ENCODE results near the gene FAF2. TPM values are rescaled to one million over a fixed set of nuclear protein-coding genes. Genes with fewer than 3 reads are reported as not detected.

FAF2 gene
- total and polyA plus RNA-seq, 4 donors: 12.7 to 28.3 (median 16.5) TPM

DNA sequence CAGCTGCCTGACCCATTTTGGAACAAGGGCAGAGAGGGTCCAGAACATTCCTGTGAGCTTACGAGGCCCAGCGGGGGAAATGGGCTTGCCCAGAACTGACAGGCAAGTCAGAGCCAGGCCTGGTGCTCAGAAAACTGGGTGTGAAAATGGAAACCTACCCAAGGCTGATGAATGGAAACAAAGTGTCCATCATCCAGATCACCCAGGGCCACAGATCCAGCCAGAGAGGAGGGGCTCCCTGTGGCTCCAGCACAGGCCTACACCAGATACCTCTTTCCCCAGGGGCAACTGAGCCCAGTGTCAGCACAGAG, 35.0 kb upstream of the FAF2 start:
- no peak overlapping the region for H3K27ac ChIP-seq (ENCODE audit: low read depth in 1 of 2, low read length in 2 of 2)

DNA sequence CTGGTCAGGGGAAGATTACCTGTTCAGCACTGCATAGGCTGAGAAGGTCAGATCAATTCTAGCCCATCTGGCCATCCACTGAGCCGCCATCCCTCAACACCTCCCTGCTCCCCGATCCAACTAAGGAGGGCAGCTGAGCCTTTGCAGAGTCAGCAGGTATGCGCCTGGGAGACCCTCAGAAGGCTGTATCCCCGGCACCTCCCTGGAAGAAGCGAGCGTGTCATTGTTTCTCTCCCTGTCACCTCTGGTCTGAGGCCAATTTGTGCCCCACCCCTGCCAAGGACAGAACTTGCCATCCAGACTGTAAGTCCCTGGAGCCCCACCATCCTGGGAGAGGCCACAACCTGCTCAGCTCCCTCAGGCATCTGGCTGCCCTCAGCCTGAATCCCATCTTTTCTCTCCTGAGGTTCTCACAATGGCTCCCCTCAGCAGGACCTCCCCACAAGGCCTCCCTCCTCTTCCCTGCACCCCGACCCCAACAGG, 34.4 kb upstream of the FAF2 start:
- no peaks in the 10 kb centered on the region for H3K9me3 ChIP-seq (ENCODE audit: control insufficient read depth in 4 of 4, low read length in 3 of 4)
- H3K4me3 ChIP-seq (ENCODE audit: low read depth in 1 of 3, low read length in 3 of 3): no peak overlapping the region
- peaks cover 0 to 8% (median 2%) of the 10 kb centered on the region in 4 donors for H3K36me3 ChIP-seq (ENCODE audit: control insufficient read depth in 4 of 4, insufficient read depth in 3 of 4, low read depth in 1 of 4, low read length in 3 of 4)
- no peaks in the 10 kb centered on the region for H3K27me3 ChIP-seq (ENCODE audit: control insufficient read depth in 4 of 4, insufficient read depth in 4 of 4, low read length in 3 of 4)
- H3K27ac ChIP-seq (ENCODE audit: low read depth in 1 of 2, low read length in 2 of 2): no peak overlapping the region
- 96% methylated on average over 7 of the region's 7 CpGs for WGBS
- DNase-seq (ENCODE audit: low spot score): no peak
- H3K9ac ChIP-seq (ENCODE audit: low read depth in 1 of 2, low read length in 2 of 2): no peak overlapping the region
- H3K4me1 ChIP-seq (ENCODE audit: control insufficient read depth in 4 of 4, insufficient read depth in 4 of 4, low read length in 3 of 4): peaks cover 4 to 19% (median 11%) of the 10 kb centered on the region in 4 donors
- TF ChIP-seq FOXA2 (IDR thresholded peaks at IDR 0.05) (no peak), NR2F2 (IDR thresholded peaks at IDR 0.05) (no peak), FOXA1 (IDR thresholded peaks at IDR 0.05) (no peak), EGR1 (IDR thresholded peaks at IDR 0.05; ENCODE audit: low read depth in 2 of 2) (no peak), HNF4A (conservative IDR thresholded peaks at IDR 0.05) (no peak)
- TF ChIP-seq, protein P1, sequence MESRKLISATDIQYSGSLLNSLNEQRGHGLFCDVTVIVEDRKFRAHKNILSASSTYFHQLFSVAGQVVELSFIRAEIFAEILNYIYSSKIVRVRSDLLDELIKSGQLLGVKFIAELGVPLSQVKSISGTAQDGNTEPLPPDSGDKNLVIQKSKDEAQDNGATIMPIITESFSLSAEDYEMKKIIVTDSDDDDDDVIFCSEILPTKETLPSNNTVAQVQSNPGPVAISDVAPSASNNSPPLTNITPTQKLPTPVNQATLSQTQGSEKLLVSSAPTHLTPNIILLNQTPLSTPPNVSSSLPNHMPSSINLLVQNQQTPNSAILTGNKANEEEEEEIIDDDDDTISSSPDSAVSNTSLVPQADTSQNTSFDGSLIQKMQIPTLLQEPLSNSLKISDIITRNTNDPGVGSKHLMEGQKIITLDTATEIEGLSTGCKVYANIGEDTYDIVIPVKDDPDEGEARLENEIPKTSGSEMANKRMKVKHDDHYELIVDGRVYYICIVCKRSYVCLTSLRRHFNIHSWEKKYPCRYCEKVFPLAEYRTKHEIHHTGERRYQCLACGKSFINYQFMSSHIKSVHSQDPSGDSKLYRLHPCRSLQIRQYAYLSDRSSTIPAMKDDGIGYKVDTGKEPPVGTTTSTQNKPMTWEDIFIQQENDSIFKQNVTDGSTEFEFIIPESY (IDR thresholded peaks at IDR 0.05): no peak
- TF ChIP-seq, protein P2, sequence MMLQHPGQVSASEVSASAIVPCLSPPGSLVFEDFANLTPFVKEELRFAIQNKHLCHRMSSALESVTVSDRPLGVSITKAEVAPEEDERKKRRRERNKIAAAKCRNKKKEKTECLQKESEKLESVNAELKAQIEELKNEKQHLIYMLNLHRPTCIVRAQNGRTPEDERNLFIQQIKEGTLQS (IDR thresholded peaks at IDR 0.05): no peak
- TF ChIP-seq, protein P3, sequence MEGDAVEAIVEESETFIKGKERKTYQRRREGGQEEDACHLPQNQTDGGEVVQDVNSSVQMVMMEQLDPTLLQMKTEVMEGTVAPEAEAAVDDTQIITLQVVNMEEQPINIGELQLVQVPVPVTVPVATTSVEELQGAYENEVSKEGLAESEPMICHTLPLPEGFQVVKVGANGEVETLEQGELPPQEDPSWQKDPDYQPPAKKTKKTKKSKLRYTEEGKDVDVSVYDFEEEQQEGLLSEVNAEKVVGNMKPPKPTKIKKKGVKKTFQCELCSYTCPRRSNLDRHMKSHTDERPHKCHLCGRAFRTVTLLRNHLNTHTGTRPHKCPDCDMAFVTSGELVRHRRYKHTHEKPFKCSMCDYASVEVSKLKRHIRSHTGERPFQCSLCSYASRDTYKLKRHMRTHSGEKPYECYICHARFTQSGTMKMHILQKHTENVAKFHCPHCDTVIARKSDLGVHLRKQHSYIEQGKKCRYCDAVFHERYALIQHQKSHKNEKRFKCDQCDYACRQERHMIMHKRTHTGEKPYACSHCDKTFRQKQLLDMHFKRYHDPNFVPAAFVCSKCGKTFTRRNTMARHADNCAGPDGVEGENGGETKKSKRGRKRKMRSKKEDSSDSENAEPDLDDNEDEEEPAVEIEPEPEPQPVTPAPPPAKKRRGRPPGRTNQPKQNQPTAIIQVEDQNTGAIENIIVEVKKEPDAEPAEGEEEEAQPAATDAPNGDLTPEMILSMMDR (IDR thresholded peaks at IDR 0.05; ENCODE audit: low read depth, low read length, missing input control): no peak
- TF ChIP-seq, protein P4, sequence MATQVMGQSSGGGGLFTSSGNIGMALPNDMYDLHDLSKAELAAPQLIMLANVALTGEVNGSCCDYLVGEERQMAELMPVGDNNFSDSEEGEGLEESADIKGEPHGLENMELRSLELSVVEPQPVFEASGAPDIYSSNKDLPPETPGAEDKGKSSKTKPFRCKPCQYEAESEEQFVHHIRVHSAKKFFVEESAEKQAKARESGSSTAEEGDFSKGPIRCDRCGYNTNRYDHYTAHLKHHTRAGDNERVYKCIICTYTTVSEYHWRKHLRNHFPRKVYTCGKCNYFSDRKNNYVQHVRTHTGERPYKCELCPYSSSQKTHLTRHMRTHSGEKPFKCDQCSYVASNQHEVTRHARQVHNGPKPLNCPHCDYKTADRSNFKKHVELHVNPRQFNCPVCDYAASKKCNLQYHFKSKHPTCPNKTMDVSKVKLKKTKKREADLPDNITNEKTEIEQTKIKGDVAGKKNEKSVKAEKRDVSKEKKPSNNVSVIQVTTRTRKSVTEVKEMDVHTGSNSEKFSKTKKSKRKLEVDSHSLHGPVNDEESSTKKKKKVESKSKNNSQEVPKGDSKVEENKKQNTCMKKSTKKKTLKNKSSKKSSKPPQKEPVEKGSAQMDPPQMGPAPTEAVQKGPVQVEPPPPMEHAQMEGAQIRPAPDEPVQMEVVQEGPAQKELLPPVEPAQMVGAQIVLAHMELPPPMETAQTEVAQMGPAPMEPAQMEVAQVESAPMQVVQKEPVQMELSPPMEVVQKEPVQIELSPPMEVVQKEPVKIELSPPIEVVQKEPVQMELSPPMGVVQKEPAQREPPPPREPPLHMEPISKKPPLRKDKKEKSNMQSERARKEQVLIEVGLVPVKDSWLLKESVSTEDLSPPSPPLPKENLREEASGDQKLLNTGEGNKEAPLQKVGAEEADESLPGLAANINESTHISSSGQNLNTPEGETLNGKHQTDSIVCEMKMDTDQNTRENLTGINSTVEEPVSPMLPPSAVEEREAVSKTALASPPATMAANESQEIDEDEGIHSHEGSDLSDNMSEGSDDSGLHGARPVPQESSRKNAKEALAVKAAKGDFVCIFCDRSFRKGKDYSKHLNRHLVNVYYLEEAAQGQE (IDR thresholded peaks at IDR 0.05): no peak

More for the DNA sequence above, 35.0 kb upstream of the FAF2 start:
- no peaks in the 10 kb centered on the region for H3K27me3 ChIP-seq (ENCODE audit: control insufficient read depth in 4 of 4, insufficient read depth in 4 of 4, low read length in 3 of 4)
- peaks cover 4 to 19% (median 11%) of the 10 kb centered on the region in 4 donors for H3K4me1 ChIP-seq (ENCODE audit: control insufficient read depth in 4 of 4, insufficient read depth in 4 of 4, low read length in 3 of 4)
- H3K9me3 ChIP-seq (ENCODE audit: control insufficient read depth in 4 of 4, low read length in 3 of 4): no peaks in the 10 kb centered on the region
- peaks cover 0 to 12% (median 2%) of the 10 kb centered on the region in 4 donors for H3K36me3 ChIP-seq (ENCODE audit: control insufficient read depth in 4 of 4, insufficient read depth in 3 of 4, low read depth in 1 of 4, low read length in 3 of 4)
- no peak overlapping the region for H3K4me3 ChIP-seq (ENCODE audit: low read depth in 1 of 3, low read length in 3 of 3)
- no peak overlapping the region for H3K9ac ChIP-seq (ENCODE audit: low read depth in 1 of 2, low read length in 2 of 2)
- DNase-seq (ENCODE audit: low spot score): no peak
- WGBS: 90% methylated on average over 2 of the region's 2 CpGs
- TF ChIP-seq HNF4G (IDR thresholded peaks at IDR 0.05) (no peak), NR2F2 (IDR thresholded peaks at IDR 0.05) (no peak), RAD21 (IDR thresholded peaks at IDR 0.05) (no peak), HNF4A (conservative IDR thresholded peaks at IDR 0.05) (no peak), TAF1 (conservative IDR thresholded peaks at IDR 0.05) (no peak), RXRA (IDR thresholded peaks at IDR 0.05) (no peak), GABPA (IDR thresholded peaks at IDR 0.05 in 1 of 2, conservative IDR thresholded peaks at IDR 0.05 in 1 of 2) (no peak), YY1 (IDR thresholded peaks at IDR 0.05) (no peak), JUND (IDR thresholded peaks at IDR 0.05) (no peak)
- TF ChIP-seq, protein P1 (IDR thresholded peaks at IDR 0.05): no peak
- TF ChIP-seq, protein P2 (IDR thresholded peaks at IDR 0.05): no peak
- TF ChIP-seq, protein P4 (IDR thresholded peaks at IDR 0.05): no peak
- TF ChIP-seq, protein P5, sequence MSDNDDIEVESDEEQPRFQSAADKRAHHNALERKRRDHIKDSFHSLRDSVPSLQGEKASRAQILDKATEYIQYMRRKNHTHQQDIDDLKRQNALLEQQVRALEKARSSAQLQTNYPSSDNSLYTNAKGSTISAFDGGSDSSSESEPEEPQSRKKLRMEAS (IDR thresholded peaks at IDR 0.05): no peak

All from liver (tissue), 9 donors.